Measurements from ENCODE around the gene C19orf85.

DNA sequence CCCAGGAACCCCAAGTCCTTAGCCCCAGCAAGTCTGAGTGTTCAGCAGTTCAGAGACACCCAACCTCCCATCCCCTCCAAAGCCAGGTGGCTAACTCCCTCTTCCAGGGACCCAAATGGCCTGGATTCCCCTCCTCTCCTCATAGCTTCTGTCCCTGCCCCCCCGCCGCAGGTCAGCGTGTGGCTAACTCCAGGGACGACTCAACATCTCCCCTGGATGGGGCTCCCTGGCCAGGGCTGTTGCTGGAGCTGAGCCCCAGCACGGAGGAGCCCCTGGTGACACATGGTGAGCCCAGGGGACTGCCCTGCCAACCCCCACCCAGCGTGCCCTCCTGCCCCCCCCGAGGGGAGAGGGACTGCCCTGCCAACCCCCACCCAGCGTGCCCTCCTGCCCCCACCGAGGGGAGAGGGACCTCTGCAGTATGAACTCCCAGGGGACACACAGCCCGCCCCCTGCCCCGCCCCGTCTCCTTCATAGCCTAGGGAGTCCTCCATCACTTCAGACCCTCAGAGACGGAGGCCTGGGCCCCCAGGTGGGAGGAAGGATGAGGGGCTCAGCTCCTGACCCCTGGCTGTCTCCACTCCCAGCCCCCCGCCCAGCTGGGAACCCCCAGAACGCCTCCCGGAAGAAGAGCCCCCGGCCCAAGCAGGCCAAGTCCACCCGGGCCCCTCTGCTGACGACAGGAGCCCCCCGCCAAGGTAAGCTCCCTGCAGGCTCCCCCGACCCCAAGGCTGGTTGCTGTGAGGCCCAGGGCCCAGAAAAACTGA is 25.3 kb upstream of the C19orf85 start:
- TF ChIP-seq EZH2phosphoT487 (IDR thresholded peaks at IDR 0.05; ENCODE audit: insufficient read depth, low read depth) = no peak
- no peak for TF ChIP-seq EZH2 (IDR thresholded peaks at IDR 0.05; ENCODE audit: insufficient read depth, poor library complexity, severe bottlenecking)
